Activated T-cell treated with anti-CD3 and anti-CD28 coated beads, Interleukin-2, amount 50 U/mL, for 4 hours (primary cell): ENCODE measurements around the gene TMEM117. TPM values are rescaled to one million over a fixed set of nuclear protein-coding genes. Genes with fewer than 3 reads are reported as not detected.
"Not testable (repeated sequence)": the region's sequence is repeated elsewhere in the genome, so short reads cannot be mapped to it uniquely, and the experiment has no call there.

Source experiments
- ATAC-seq, 2 donors: fragments of 200-7000 bp; cut with Tn5 transposase; one replicate each; pipeline ENCODE4 v1.10.0; 2021
- DNase-seq: peaks from one replicate; pipeline ENCODE4 v3.0.0-alpha.2; 2020
- H3K27me3 Mint-ChIP-seq: one replicate; pipeline ENCODE4 v1.8.0; 2021; ENCODE audit warnings: low read depth, mixed read lengths
- H3K36me3 Mint-ChIP-seq: one replicate; pipeline ENCODE4 v1.8.0; 2022; ENCODE audit warnings: mixed read lengths; ENCODE audit not compliant: insufficient read depth
- H3K4me1 Mint-ChIP-seq: one replicate; pipeline ENCODE4 v1.8.0; 2021; ENCODE audit warnings: low read depth, mixed read lengths
- H3K4me3 Mint-ChIP-seq: one replicate; pipeline ENCODE4 v1.8.0; 2021; ENCODE audit warnings: mild to moderate bottlenecking, moderate library complexity, mixed read lengths
- H3K9me3 Mint-ChIP-seq: one replicate; pipeline ENCODE4 v1.8.0; 2021; ENCODE audit warnings: mixed read lengths
- total RNA-seq, 3 donors: library from RNA; stranded (reverse); gene quantifications; one replicate each; pipeline ENCODE4 v1.2.1, GENCODE V29; 2021

TMEM117 gene
- total RNA-seq, 3 donors from 2014 or later = 1.4 to 2.0 (median 1.4) TPM

DNA sequence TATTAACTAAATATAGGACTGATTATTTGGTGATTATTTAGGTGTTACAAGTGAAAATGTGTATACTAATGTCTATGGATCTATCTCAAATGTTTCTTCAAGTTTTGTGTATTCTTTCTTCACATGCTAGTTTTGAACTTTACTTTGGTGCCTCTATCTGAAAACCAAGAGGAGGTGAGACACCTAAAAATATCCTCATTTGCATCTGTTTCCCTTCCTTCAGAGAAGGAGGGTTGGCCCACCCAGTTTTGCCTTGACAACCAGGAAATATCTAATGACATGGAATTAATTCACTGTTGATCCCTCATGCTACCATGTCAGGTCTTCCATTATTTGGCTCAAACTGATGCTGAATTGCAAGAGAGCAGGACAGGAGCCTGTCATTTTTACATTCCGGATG lies 539.8 kb downstream of the TMEM117 start:
- DNase-seq = no peak
- Mint-ChIP-seq H3K27me3 (no peaks in the 10 kb centered on the region), H3K9me3 (no peaks in the 10 kb centered on the region), H3K4me1 (no peaks in the 10 kb centered on the region), H3K36me3 (peaks cover 2% of the 10 kb centered on the region), H3K4me3 (no peak overlapping the region)
- ATAC-seq = no peak

DNA sequence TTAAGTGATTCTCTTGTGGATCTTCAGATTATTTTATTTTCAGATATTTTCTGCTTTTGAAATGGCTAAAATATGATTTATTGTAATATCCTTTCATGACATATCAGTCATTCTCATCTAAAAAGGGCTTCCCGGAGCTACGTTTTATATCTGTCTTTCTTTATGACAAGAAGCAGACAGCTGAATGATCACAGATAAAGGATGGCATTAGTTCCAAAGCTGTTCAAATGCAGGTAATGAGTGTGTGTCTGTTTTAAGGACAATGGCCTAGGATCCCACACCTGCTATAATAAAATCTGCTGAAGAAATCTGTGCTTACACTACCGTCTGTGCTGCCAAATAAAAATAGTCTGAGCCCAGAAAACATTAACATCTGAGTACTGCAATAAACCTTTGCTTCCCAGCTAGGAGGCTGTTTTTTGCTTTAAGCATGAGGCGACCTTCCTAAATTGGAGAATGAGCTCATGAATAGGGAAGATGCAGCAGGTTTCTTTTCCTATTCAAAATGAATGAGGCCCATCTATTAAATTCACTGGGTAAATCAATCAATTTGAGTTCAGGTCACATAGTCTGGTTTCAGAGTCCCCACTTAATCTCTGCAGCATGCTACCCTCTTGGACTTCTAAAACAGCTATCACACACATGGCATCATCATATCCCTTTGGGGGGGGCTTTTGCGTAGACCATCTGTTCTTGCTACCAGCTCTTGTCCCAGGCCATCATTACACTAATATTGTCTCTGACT lies 541.7 kb downstream of the TMEM117 start:
- Mint-ChIP-seq H3K27me3 (no peaks in the 10 kb centered on the region), H3K9me3 (no peaks in the 10 kb centered on the region), H3K4me1 (no peaks in the 10 kb centered on the region), H3K36me3 (peaks cover 2% of the 10 kb centered on the region), H3K4me3 (no peak overlapping the region)
- no peak for ATAC-seq
- DNase-seq = no peak

DNA sequence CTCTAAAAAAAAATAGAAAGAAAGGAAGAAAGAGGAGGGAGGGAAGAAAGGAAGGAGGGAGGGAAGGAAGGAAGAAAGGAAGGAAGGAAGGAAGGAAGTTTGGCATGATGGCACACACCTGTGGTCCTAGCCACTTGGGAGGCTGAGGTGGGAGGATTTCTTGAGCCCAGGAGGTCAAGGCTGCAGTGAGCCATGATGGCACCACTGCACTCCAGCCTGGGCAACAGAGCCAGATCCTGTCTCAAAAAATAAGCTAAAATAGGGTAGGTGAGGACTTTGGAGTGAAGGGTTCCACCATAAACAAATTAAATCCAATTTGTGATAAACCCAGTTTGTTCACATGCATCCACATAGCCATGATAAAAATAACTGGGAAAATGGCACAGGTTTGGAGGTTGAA lies 543.2 kb downstream of the TMEM117 start:
- H3K4me3 Mint-ChIP-seq, H3K36me3 Mint-ChIP-seq, H3K4me1 Mint-ChIP-seq, H3K9me3 Mint-ChIP-seq, H3K27me3 Mint-ChIP-seq, ATAC-seq, DNase-seq: not testable (repeated sequence)

DNA sequence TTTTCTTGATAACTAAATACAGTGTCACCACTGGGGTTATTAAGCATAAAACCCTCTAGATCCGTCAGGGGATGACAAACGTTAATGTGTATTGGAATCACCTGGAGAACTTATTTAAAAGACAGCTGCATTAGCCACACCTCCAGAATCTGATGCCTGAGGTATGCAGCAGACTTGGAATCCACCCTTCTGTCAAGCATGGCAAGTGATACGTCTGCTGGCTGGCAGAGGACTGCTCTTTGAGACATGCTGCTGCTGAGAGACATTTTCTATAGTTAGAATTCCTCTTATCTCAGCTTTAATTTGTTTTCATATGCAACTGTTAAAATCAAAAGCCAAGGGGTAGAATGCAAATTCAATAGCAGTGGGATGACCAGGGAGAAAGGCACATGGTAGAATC lies 544.0 kb downstream of the TMEM117 start:
- Mint-ChIP-seq H3K36me3 (peaks cover 2% of the 10 kb centered on the region), H3K4me3 (no peak overlapping the region), H3K4me1 (no peaks in the 10 kb centered on the region), H3K27me3 (no peaks in the 10 kb centered on the region), H3K9me3 (no peaks in the 10 kb centered on the region)
- DNase-seq = no peak
- no peak for ATAC-seq

DNA sequence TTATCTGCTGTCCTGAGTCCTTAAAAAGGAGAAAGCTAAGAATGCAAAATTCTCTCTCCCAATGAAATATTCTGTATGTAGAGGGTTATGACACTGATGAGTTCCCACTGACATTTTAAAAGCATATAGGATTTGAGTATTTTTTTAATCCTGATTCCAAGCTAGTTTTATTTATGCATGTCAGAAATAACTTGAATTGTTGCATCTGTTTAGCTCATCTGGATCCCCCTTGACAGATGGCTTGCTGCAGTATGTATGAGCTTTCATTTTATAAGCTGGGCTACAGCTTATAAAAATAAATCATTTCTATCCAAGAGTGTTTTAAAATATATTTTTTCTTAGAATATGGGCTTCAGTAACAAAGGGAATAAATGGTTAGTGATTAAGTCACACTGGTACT lies 545.0 kb downstream of the TMEM117 start:
- Mint-ChIP-seq H3K4me3 (no peak overlapping the region), H3K4me1 (no peaks in the 10 kb centered on the region), H3K36me3 (peaks cover 2% of the 10 kb centered on the region), H3K9me3 (no peaks in the 10 kb centered on the region), H3K27me3 (no peaks in the 10 kb centered on the region)
- DNase-seq (no peak), ATAC-seq (no peak)

DNA sequence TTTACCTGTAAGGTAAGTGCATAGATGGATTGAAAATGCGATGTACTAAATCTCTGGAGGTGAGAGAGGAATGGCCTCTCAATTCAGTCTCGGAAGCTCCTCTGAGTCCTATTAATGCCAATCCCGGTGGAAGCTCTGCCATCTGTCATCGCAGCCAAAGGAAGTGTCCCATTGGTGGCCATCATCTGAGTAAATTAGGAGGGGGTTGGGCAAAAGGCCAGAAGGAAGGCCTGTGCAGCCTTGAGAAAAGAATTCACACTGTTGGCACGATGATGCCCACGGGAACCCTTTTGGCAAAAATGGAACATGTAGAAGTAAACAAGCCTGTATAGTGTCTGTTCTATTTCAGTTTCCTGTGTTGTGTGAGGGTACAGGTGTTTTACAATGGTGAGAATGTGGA lies 545.5 kb downstream of the TMEM117 start:
- Mint-ChIP-seq H3K9me3 (no peaks in the 10 kb centered on the region), H3K4me1 (no peaks in the 10 kb centered on the region), H3K4me3 (no peak overlapping the region), H3K36me3 (peaks cover 2% of the 10 kb centered on the region), H3K27me3 (no peaks in the 10 kb centered on the region)
- ATAC-seq = no peak
- DNase-seq = no peak

DNA sequence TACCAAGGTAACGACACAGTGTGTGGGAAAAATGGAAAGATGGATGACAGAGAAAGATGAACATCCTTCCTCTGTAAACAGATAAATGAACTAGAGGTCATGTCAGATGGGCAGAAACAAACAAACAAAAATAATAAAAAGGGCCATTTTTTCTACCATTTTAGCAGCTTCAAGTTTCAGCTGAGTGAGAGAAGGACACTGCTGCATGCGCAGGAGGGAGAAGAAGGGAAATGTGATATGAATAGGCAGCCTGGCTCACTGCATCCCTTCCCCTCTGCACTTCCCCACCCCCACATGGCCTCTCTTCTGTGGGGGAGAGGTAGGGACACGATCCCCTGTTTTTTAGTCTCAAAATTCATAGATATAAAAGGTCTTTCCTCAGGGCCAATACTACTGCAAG lies 548.3 kb downstream of the TMEM117 start:
- Mint-ChIP-seq H3K36me3 (peaks cover 7% of the 10 kb centered on the region), H3K4me1 (no peaks in the 10 kb centered on the region), H3K27me3 (no peaks in the 10 kb centered on the region), H3K9me3 (no peaks in the 10 kb centered on the region), H3K4me3 (no peak overlapping the region)
- ATAC-seq (no peak), DNase-seq (no peak)

DNA sequence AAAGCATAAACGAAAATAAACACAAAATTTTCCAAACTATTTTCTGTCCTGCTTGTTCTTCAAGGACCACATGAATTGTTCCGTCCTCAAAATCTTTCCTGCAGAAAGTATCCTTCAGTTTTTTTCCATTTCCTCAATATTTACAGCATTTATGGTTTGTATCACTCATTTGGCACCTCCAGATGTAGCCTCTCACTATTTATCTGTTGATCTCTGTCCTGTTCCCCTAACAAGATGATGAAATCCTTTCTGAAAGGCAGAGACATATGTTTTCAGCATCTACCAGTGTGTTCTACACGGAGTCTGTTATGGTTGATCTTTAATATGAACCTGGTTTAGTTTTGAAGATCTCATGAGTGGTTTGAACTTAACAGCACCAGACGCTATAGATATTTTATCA lies 550.1 kb downstream of the TMEM117 start:
- H3K27me3 Mint-ChIP-seq = no peaks in the 10 kb centered on the region
- H3K4me3 Mint-ChIP-seq = no peak overlapping the region
- no peaks in the 10 kb centered on the region for H3K4me1 Mint-ChIP-seq
- no peaks in the 10 kb centered on the region for H3K9me3 Mint-ChIP-seq
- DNase-seq = no peak
- H3K36me3 Mint-ChIP-seq = peaks cover 7% of the 10 kb centered on the region
- ATAC-seq = no peak

DNA sequence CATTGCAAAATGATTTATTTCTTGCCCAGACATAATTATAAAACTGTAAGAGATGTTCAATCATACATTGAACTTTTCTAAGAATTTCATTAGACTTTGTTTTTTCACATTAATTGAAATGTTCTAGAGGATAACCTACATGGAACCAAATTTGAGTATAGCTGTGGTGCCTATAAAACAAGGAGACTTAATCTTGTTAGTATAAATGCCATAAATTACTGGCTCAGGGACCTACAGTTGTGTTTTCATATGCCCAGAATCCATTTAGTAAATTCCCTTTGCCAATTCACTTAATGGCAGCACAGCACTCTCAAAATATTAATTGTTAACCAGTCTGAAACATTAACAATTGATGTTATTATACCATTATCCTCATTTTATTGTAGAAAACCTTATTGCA lies 551.7 kb downstream of the TMEM117 start:
- H3K9me3 Mint-ChIP-seq = no peaks in the 10 kb centered on the region
- H3K27me3 Mint-ChIP-seq = no peaks in the 10 kb centered on the region
- H3K4me3 Mint-ChIP-seq = no peak overlapping the region
- peaks cover 7% of the 10 kb centered on the region for H3K36me3 Mint-ChIP-seq
- no peaks in the 10 kb centered on the region for H3K4me1 Mint-ChIP-seq
- DNase-seq (no peak), ATAC-seq (no peak)

DNA sequence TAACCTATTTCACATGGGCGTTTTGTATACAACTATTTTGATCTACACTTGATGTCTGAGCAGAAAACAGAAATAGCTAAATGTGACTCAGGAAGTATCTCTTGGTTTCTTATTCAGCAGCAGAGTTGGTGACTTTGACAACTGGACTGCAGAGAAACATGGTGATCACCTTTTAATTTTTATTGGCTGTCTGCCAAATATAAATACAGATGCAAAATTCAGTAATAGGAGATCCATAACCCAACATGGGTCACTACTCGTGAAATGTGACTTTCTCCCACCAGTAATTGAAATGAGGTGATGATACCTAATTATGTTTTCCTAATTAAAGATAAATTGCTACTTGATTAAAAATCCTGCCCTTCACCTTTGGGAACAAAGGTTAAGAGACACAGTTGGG lies 553.2 kb downstream of the TMEM117 start:
- no peaks in the 10 kb centered on the region for H3K4me1 Mint-ChIP-seq
- H3K4me3 Mint-ChIP-seq = no peak overlapping the region
- no peaks in the 10 kb centered on the region for H3K9me3 Mint-ChIP-seq
- DNase-seq (no peak), ATAC-seq (no peak)
- no peaks in the 10 kb centered on the region for H3K27me3 Mint-ChIP-seq
- H3K36me3 Mint-ChIP-seq = peaks cover 7% of the 10 kb centered on the region

DNA sequence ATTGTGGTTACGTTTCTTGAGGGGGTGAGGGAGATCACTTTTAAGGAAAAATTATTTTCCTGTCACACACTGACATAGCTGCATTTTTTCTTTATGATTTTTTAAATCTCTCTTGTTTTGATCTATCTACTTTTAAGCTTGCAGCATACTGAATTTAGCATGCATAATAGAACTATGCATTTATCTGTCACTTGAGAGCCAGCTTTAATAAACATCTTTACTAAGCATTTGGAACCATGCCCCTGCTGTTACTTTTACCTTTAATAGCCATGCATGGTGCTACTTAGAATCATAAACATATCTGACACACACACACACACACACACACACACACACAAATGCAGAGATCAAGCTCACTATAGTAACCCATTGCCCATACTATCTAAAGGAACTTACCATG lies 554.0 kb downstream of the TMEM117 start:
- ATAC-seq (no peak), DNase-seq (no peak)
- H3K9me3 Mint-ChIP-seq = no peaks in the 10 kb centered on the region
- peaks cover 7% of the 10 kb centered on the region for H3K36me3 Mint-ChIP-seq
- H3K4me1 Mint-ChIP-seq = no peaks in the 10 kb centered on the region
- no peak overlapping the region for H3K4me3 Mint-ChIP-seq
- H3K27me3 Mint-ChIP-seq = no peaks in the 10 kb centered on the region

DNA sequence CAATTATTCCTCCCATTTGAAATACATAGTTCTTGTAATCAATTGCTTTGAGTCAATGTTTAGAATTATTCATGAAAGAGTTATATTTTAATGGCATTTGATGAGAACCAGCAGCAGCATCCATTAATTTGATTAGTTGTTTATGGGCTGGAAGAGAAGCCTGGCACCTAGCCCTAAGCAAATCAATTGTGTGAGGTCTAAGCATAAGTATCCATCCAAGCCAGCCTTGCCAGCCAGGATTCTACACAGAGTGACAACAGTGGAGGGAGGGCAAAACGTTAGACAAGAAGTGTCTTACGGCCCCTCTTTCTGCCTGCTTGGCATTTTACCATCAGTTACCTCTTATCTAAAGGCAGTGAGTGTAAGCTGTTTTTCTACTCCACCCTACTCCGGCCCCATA lies 561.8 kb downstream of the TMEM117 start:
- Mint-ChIP-seq H3K36me3 (no peaks in the 10 kb centered on the region), H3K4me1 (no peaks in the 10 kb centered on the region), H3K27me3 (no peaks in the 10 kb centered on the region), H3K9me3 (peaks cover 5% of the 10 kb centered on the region), H3K4me3 (no peak overlapping the region)
- DNase-seq = no peak
- no peak for ATAC-seq

DNA sequence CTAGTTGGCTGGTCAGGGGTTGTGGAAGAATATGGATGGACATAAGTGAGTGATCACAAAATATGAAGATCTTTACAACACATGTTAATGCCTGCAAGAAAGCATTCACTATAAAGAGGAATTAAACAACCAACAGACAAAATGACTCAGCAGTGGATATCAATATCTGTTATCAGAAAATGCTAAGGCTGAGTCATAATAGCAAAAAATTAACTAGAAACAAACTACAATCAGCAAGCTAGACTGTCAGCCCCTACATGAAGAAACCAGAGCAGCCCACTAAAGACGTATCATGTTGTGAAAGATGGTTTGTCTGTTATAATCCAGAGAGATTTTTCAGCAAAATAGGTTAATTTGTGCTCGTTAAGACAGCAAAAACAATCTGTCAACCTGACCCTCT lies 567.3 kb downstream of the TMEM117 start:
- Mint-ChIP-seq H3K36me3 (no peaks in the 10 kb centered on the region), H3K4me1 (no peaks in the 10 kb centered on the region), H3K4me3 (no peak overlapping the region), H3K9me3 (peaks cover 10% of the 10 kb centered on the region), H3K27me3 (peaks cover 9% of the 10 kb centered on the region)
- DNase-seq = no peak
- no peak for ATAC-seq

DNA sequence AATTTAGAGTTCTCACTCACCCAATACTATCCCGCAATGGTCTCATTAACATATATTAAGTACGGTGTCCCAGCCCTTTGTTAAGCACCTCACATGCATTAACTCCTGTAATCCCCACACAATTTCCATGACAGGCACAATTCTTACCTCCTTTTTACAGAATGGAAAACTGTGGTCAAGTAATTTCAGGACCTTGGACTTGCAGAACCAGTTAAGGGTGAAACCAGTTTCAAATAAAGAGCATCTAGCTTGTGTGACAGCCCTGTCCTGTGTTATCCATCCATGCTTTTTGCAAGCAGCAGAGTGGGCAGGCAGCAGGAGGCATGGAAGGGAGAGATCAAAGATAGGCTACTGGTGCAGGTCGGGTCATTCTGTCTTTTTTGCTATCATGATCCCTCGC lies 569.4 kb downstream of the TMEM117 start:
- peaks cover 12% of the 10 kb centered on the region for H3K9me3 Mint-ChIP-seq
- H3K36me3 Mint-ChIP-seq = no peaks in the 10 kb centered on the region
- no peak overlapping the region for H3K4me3 Mint-ChIP-seq
- ATAC-seq (no peak), DNase-seq (no peak)
- peaks cover 15% of the 10 kb centered on the region for H3K27me3 Mint-ChIP-seq
- H3K4me1 Mint-ChIP-seq = no peaks in the 10 kb centered on the region

DNA sequence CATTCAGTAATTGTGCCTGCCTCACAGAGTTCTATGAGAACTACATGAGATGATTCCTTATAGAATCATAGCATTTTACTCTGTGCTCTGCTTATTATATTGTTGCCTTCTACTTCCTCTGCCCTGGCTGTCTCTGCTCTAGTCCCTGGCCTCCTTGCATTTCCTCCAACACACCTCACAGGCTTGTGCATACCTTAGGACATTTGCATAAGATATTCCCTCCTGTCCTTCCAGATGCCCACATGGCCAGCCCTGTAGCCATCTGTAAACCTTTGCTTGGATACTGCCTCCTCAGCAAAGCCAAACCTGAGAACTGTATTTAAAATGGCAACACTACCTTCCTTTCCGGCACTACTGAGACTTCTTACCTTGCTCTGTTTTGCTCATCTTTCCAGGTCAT lies 586.7 kb downstream of the TMEM117 start:
- H3K4me1 Mint-ChIP-seq = no peaks in the 10 kb centered on the region
- no peak for DNase-seq
- no peak for ATAC-seq
- no peaks in the 10 kb centered on the region for H3K9me3 Mint-ChIP-seq
- H3K27me3 Mint-ChIP-seq = peaks cover 17% of the 10 kb centered on the region
- no peaks in the 10 kb centered on the region for H3K36me3 Mint-ChIP-seq
- H3K4me3 Mint-ChIP-seq = no peak overlapping the region

DNA sequence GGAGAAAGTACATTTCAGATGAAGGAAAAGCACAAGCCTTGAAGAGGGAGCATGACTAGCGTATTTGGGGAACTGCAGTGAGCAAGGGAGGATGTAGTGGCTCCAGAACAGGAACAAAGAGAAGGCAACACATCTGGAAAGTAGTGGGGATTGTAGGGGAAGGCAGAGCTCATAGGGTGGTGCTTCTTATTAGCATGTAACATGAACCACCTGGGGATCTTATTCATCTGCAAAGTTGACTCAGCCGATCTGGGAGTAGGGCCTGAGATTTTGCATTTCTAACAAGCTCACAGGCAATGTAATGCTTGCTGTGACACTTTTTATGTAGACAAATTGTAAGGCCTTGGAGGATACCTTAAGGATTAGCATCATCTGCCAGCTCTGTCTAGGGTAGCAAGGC lies 592.9 kb downstream of the TMEM117 start:
- no peak for DNase-seq
- no peak for ATAC-seq
- Mint-ChIP-seq H3K36me3 (no peaks in the 10 kb centered on the region), H3K4me1 (no peaks in the 10 kb centered on the region), H3K27me3 (peaks cover 4% of the 10 kb centered on the region), H3K9me3 (no peaks in the 10 kb centered on the region), H3K4me3 (no peak overlapping the region)
